Measurements from ENCODE around the gene ZFHX2. TPM values are rescaled to one million over a fixed set of nuclear protein-coding genes. Genes with fewer than 3 reads are reported as not detected.

Gene ZFHX2
- total RNA-seq, 2 donors from 2014 or later = 0.59 to 0.85 TPM

- no peak overlapping the region for H3K4me3 ChIP-seq
- no peak overlapping the region for H3K27ac ChIP-seq
- H3K4me1 ChIP-seq = no peaks in the 10 kb centered on the region
- DNase-seq (ENCODE audit: low spot score) = no peak
- H3K9me3 ChIP-seq = no peaks in the 10 kb centered on the region
- no peaks in the 10 kb centered on the region for H3K36me3 ChIP-seq
- no peak for TF ChIP-seq CTCF (IDR thresholded peaks at IDR 0.05)
- no peaks in the 10 kb centered on the region for H3K27me3 ChIP-seq
Observed at GRCh38 chr14:23517650-23518326, 33.8 kb downstream of the ZFHX2 start.

GRCh38 chr14:23514644-23514957 lies 37.0 kb downstream of the ZFHX2 start:
- Histone ChIP-seq H3K4me1 (no peaks in the 10 kb centered on the region), H3K36me3 (no peaks in the 10 kb centered on the region), H3K27me3 (no peaks in the 10 kb centered on the region), H3K4me3 (no peak overlapping the region), H3K27ac (no peak overlapping the region), H3K9me3 (no peaks in the 10 kb centered on the region)
- TF ChIP-seq CTCF (IDR thresholded peaks at IDR 0.05) = no peak
- DNase-seq (ENCODE audit: low spot score) = no peak

GRCh38 chr14:23513818-23514643 lies 37.5 kb downstream of the ZFHX2 start:
- H3K27ac ChIP-seq = no peak overlapping the region
- H3K9me3 ChIP-seq = no peaks in the 10 kb centered on the region
- no peak for DNase-seq (ENCODE audit: low spot score)
- no peaks in the 10 kb centered on the region for H3K4me1 ChIP-seq
- no peaks in the 10 kb centered on the region for H3K27me3 ChIP-seq
- H3K36me3 ChIP-seq = no peaks in the 10 kb centered on the region
- no peak for TF ChIP-seq CTCF (IDR thresholded peaks at IDR 0.05)
- H3K4me3 ChIP-seq = no peak overlapping the region

GRCh38 chr14:23513005-23513817 lies 38.4 kb downstream of the ZFHX2 start:
- Histone ChIP-seq H3K4me3 (no peak overlapping the region), H3K36me3 (no peaks in the 10 kb centered on the region), H3K4me1 (no peaks in the 10 kb centered on the region), H3K9me3 (no peaks in the 10 kb centered on the region), H3K27ac (no peak overlapping the region), H3K27me3 (no peaks in the 10 kb centered on the region)
- DNase-seq (ENCODE audit: low spot score) = no peak
- TF ChIP-seq CTCF (IDR thresholded peaks at IDR 0.05) = no peak

GRCh38 chr14:23512156-23512555 lies 39.4 kb downstream of the ZFHX2 start:
- Histone ChIP-seq H3K4me1 (no peaks in the 10 kb centered on the region), H3K9me3 (no peaks in the 10 kb centered on the region), H3K36me3 (no peaks in the 10 kb centered on the region), H3K4me3 (no peak overlapping the region), H3K27me3 (no peaks in the 10 kb centered on the region), H3K27ac (no peak overlapping the region)
- DNase-seq (ENCODE audit: low spot score) = no peak
- no peak for TF ChIP-seq CTCF (IDR thresholded peaks at IDR 0.05)
